CD4-positive, alpha-beta T cell treated with Interleukin-15 for 1 hour (primary cell): Measurements from ENCODE around the gene ERCC6.

ENCODE experiments used
- DNase-seq: peaks from one replicate; pipeline ENCODE4 v3.0.0-alpha.2; 2020

The ERCC6 gene

GRCh38 chr10:49508654-49509053, 30.3 kb downstream of the ERCC6 start:
- DNase-seq: no peak

GRCh38 chr10:49508249-49508648, 30.7 kb downstream of the ERCC6 start:
- no peak for DNase-seq

GRCh38 chr10:49505589-49505988, 33.3 kb downstream of the ERCC6 start:
- DNase-seq: no peak

DNA sequence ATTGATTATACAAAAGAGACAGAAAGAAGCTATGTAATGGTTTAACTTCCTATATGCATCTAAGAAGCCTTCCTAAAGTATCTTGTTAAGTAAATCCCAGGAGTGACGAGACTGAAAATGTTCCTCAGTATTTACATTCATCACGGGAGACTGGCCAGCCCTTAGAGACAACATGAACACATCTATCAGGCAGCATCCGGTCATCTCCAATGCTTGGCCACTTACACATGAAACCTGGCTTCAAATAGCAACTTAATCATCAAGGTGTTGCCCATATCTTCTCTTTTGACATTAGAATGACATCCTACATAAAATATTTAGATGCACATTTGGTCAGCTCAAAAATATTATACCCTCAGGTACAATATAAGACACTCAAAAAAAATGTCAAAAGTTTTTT, 33.8 kb downstream of the ERCC6 start:
- DNase-seq: no peak

DNA sequence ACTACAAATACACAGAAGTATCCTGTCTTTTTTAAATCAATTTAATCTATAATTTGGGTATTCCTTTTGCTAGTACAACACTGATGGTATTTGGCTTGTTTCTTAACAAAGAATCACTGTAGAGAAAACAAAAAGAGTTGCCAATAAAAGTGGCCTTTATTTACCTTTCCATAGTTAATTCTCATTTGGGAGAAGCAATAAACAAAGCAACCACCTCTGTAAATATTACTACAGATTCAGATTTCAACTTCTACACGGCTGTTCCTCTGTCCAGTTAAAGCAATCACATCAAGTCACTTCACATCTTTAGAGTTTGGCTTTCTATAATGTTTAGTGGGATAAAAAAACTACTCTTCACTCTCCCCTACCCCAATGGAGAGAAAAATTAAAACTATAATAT, 34.4 kb downstream of the ERCC6 start:
- no peak for DNase-seq

GRCh38 chr10:49502358-49502757, 36.6 kb downstream of the ERCC6 start:
- no peak for DNase-seq

GRCh38 chr10:49500412-49500811, 38.5 kb downstream of the ERCC6 start:
- no peak for DNase-seq

- DNase-seq: no peak
These were observed 39.5 kb downstream of the ERCC6 start for GRCh38 chr10:49499305-49499851.

DNA sequence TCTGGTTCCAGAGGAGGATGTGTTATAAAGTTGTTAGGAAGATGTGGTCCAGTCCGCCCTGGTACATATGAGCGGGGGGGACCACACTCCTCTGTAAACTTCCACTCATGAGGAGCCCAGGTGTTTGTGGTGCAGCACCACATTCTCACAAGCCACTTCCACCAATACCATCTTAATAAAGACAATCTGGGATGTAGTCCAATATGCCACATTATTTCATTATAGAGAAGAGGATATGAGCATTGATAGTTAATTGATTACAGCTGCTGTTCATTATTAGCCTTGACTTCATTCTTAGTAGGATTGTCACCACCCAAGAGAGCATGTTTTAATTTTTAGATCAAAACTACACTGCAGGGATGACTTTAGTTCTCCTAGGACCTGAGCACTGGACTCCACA, 40.5 kb downstream of the ERCC6 start:
- DNase-seq: no peak

GRCh38 chr10:49497358-49497757, 41.6 kb downstream of the ERCC6 start:
- DNase-seq: no peak

DNA sequence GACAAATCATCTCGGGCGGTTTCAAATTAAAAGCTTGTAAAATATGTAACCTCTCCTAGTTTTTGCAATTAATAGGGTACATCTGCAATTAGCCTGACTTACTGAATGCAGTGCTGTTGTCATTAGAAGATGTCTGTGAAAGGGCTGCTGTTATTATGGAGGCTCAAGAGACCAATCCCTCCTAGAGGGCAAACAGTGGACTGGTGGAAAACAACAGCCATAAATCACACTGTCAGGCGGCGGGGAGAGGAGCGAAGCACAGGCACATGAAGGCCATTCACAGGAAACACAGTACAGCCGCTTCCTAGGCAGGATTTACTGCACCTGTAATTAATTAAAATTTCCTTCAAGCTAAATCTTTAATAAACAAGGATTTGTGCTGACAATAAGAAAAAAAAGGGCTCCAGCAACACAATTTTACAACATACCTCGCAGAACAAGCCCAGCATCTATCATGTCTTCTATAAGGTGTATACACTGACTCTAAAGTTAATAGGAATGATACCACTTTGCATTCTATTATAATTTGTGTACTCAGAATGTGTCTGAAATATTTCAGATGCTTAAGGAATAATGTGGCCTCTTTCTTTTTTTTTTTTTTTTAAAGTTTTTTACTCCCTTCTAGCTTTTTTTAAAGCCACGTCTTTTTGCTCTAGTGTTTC, 50.7 kb downstream of the ERCC6 start:
- no peak for DNase-seq

DNA sequence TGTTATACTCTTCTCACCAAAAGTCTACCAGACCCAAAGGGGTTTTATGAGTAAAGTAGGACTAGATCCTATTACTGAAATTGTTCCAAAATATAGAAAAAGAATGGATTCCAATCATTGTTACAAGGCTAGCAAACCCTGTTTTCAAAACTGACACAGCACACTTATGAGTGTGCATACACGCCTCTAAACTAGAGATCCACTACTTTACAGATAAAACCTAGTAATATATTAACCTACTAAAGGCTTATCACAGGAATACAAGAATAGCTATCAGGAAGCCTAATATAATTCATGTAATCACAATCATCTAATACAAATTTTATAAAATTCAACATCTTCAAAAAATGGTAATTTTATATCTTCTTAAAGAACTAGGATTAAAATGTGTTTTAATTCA, 52.2 kb downstream of the ERCC6 start:
- DNase-seq: no peak

DNA sequence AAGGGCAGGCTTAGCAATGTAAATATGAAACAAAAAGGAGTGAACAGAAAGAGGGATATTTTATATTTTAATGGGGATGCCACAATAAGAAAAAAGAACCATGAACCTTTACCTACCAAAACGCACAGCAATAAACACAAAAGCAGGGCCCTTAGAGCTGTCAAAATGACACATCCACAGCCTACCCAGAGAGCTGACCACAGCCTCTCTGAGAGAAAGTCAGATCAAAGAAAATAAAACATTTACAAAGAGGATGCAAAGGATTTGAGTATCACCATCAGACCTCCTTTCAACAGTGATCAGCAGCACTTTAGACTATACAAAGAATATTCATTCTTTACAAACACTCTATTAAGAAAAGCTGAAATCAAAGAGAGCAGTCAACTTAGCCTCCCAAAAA, 52.9 kb downstream of the ERCC6 start:
- DNase-seq: no peak

GRCh38 chr10:49484486-49485235, 54.3 kb downstream of the ERCC6 start:
- no peak for DNase-seq

DNA sequence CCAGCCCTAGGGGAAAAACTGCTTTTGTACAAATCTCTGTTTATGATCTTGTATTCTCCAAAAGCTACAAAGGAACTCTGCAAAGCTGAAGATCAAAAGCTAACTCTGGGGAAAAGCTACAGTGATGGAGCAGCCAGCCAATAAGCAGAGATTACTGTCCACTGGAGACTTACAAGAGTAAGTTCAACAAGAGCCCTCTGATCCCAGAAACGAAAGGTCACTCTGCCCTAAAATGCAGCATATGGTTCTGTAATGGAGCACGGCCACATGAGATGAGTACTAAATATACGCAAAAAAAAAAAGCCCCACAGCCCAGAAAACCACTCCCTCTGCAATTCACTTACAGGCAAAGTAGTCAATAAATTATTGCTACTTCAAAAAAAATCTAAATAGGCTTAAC, 60.1 kb downstream of the ERCC6 start:
- DNase-seq: no peak

GRCh38 chr10:49474901-49475300, 64.0 kb downstream of the ERCC6 start:
- DNase-seq: no peak

GRCh38 chr10:49471532-49471931, 67.4 kb downstream of the ERCC6 start:
- no peak for DNase-seq

DNA sequence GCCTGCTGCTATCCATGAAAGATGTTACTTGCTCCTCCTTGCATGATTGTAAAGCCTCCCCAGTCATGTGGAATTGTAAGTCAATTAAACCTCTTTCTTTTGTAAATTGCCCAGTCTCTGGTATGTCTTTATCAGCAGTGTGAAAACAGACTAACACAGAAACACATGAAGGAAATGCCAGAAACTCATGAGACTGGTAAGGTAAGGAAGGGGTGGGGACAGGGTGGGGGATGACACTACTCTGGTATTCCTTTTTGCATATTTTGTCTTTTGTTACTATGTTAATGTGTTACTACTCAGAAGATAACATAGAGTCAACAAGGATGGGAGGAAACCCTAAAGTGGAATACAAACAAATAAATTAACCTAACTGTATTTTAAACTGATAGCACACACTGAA, 73.2 kb downstream of the ERCC6 start:
- no peak for DNase-seq
